ENCODE data around the gene RUNX1.

The RUNX1 gene

GRCh38 chr21:34939673-34940331, 109.3 kb downstream of the RUNX1 start:
- no peak for DNase-seq

DNA sequence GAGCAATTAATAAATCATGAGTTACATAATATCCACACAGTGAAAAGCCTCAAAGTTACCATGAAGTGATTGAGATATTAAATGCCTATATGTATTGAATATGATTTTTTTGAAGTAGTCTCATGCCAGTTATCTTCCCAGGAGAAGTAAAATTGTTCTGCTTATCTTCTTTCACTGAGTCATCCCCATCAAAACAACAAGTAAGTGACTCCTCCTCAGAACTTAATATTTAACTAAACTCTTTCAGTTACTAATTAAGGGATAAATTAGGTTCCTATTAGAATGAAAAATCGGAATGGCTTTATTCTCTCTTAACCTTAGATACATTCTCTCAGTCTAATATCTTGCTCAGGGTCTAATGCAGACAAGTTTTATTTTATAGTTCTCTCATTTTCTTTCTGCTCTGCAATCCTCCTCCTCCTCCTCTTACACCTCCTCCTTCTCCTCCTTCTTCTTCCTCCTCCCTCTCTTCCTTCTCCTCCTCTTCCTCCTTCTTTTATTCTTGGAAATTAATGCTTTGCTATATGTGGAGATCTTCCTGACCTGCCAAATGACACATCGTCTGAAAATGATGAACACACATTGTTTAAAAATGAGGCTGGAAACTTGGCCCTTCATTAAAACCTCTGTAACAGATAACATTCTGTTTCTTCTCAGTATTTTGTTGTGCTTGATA, 110.9 kb downstream of the RUNX1 start:
- DNase-seq = no peak

DNA sequence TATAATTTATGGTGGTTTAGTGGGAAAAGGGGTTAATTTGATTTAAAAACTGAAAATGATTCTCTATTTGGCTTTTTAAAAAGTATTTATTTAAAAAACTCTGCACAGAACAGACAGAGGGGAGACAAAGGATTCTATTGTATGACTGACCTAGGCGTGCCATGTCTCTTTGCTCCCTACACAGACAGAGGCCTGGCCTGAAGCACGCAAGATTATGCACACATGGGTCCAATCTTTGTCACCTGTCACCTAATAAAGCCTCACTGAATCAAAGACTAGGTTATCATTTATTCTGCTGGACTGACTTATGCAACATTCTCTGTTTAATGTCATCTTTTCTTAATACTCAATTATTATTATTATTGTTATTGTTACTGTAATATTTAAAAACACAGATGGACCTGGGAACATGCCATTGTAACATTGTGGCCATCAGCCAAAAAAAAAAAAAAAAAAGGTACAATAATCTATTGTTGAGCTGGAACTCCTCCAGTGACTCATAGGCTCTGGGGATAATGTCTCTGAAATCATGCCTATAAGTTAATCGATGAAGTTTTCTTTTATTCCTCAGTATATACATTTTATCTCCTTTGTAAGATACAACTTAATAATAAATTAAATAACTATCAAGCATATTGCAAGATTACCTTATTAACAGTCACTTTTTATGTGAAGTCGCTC, 112.1 kb downstream of the RUNX1 start:
- DNase-seq = no peak

DNA sequence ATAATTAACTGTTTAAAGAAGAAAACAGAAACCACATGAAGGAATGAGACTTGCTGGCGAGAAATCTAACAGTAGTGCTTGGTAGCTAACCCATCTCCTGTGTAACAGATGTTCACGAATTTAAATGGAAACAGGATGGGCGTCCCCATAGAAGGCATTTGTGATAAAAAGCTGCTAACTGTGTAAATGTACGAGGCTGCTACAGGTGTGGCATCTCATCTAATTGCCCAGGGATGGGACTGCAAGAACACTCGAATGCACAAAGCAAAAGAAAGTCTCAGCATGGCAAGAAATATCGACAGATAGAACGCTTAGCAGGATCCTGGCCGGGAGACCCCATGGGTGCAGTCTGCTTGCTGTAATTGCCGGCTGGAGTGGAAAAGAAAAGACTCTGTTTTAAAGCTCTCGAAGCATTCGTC, 112.7 kb downstream of the RUNX1 start:
- no peak for DNase-seq

GRCh38 chr21:34935898-34936297, 113.2 kb downstream of the RUNX1 start:
- no peak for DNase-seq

DNA sequence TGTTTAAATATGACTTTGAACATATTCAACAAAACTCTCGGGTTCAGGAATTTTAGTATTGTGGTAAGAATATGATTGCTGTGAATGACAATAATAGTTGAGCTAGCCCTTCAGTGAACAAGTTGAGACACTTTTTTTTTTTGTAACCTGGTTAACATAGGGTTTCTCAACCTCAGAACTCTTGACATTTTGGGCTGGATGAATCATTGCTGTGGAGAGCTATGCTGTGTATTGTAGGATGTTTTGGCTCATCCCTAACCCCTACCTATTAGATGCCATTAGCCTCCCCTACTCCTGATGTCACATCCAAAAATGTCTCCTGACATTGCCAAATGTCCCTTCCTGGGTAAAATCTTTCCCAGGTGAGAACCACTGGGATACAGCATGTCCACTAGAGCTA, 113.7 kb downstream of the RUNX1 start:
- DNase-seq = no peak

DNA sequence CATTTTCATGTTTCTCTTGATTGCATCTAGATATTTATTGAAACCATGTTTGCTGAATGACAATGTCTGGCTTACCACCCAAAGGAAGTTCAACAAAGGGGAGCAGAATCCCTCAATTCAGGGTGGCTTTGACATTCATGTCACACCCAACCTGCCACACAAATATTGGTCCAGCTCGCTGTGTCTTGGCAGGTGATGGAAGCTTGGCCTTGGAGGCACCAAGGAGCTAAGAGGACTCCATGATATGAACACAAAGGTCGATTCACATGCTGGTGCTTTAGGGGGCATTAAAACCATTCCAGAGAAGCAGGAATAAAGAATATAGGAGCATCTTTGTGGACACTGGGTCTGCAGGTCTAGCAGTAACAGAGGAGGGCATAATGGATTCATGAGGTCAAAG, 114.8 kb downstream of the RUNX1 start:
- DNase-seq = no peak

GRCh38 chr21:34933609-34934335, 115.3 kb downstream of the RUNX1 start:
- no peak for DNase-seq

DNA sequence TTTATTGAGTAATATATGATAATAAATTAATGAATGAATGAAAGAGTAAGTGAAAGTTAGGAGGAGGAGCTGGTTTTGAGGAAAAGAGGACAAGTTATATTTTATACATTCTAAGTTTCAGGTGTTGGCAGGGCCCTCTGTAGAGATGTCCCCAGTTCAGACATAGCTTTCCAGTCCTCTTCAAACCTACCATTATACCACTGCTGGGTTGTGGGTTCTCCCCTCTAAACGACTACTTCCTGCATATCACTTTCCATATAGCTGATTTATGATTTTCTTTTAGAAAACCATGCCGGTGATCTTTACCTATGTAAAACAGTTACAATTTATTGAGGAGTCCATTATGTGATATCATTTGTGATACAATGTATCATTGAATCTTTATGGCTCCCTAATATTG, 116.9 kb downstream of the RUNX1 start:
- no peak for DNase-seq

DNA sequence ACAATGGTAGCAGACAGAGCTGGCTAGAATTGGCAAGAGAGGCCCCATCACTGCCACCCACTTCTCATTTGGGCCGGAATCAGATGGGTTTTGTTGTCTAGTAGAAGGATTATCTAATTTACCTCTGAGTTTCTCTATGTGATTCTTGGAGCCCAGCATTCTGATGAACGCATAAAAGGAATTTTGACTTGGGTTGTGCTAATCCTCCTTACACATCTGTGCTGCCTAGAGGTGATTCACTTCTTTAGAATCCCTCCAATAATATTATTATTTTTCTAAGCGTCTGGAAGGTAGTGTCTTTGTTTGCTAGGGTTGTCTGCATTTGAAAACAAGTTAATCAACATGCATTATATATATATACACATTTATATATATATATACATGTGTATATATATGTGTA, 118.1 kb downstream of the RUNX1 start:
- no peak for DNase-seq

- DNase-seq = no peak
Measured at GRCh38 chr21:34928637-34929036, 120.5 kb downstream of the RUNX1 start.

DNA sequence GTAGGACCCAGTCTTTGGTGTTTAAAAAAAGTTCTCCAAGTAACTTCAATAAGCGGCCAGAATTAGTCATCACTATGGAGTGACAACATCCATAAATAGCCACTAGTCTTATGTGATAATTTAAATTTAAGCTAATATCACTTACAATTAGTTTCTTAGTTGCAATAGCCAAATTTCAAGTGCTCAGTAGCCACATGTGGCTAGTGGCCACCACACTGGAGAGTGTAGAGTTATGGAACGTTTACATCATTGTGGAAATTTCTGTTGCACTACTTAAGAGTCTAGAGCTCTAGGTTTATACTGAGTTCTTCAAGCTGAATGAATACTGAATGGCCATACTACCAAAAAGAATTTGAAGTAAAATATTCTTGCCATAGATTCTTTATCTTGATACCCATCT, 121.1 kb downstream of the RUNX1 start:
- no peak for DNase-seq

- DNase-seq = no peak
Measured at GRCh38 chr21:34926803-34927467, 122.2 kb downstream of the RUNX1 start.

DNA sequence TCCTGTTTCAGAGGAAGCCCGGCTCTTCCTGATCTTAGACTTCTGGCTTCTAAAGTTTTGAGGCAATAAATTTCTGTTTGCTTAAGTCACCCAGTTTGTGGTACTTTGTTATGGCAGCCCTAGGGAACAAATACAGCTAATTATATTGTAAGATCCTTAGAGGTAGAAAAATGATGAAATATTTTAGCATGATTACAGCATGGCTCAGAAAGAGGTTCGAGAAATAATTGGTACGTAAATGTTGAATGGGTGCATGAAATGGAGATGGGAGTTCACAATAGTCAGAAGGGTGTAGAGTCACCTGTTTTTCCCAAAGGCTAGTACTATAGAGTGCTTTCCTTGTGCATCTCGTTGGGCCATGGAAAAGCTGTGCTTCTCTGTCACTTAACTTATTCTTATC, 123.5 kb downstream of the RUNX1 start:
- no peak for DNase-seq

DNA sequence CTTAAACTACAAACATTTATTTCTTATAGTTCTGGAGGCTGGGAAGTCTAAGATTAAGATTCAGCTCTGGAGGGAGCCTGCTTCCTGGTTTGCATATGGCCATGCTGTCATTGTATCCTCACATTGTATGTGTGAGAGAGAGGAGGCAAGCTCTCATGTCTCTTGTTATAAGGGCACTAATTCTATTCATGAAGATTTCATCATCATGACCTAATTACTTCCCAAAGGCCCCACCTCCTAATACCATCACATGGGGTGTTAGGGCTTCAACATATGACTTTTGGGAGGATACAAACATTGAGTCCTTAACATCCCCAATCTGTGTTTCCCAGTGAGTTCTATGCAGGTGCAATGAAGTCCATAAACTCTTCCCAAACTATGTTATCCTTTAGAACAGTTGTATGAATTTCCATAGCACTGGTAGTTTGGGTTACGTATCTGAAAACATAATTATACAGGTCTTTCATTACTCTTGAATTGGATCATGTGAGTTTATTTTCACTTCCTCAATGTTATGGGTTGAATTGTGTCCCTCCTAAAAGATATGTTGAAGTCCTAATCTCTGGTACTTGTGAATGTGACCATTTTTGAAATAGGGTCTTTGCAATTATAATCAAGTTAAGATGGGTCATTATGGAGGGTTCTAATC, 124.2 kb downstream of the RUNX1 start:
- no peak for DNase-seq

GRCh38 chr21:34924194-34924593, 124.9 kb downstream of the RUNX1 start:
- no peak for DNase-seq

DNA sequence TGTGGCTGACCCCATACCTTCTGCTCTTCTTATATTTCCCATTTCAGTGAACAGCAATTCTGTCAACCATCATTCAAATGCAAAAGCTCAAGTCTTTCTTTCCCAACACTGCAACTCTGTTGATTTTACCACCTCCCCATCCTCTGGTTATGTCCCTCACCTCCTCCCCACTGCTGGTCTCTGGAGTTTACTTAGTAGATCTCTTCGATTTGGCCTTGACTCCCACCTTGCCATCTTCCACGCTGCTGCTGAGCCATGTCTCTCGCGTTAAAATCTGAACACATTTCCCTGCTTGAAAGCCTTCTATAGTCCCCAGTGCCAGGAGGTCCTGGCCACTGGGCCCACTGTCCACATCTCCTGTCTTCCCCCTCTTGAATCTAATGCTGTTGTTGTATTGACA, 125.5 kb downstream of the RUNX1 start:
- no peak for DNase-seq

DNA sequence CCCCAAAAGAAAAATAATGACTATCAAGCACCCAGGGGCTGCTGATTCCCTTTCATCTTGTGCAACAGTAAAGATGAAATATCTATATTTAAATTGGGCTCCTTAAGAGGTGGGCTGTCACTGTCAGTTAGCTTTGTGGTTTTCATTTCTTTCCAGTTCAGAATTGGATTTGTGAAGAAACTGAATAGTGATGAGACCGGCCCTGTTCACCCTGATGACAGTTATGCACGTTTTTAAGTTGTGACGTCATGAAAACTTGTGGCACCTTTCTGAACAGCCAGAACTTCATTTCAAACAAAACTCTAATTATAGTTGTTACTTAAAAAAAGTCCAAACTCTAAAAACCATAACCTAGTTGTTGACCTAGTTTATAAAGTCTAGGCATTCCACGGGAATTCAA, 125.9 kb downstream of the RUNX1 start:
- DNase-seq = no peak

DNA sequence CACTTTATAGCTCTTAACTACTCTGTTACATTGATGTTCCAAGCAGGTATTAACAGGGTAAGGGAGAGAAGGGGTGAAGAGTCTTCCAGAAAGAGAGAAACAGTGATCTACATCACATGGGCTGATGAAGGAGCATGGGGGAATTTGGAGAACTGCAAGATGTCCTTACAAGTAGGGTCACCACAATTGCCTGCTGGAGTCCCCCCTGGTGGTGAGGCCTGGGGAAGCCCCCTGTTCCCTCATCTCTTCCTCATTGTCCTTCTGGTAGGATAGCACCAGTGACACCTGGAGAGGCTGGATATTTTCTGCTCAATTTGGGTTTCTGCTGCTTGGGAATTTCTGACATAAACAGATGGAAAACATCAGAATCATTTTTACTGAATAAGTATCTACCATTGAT, 126.6 kb downstream of the RUNX1 start:
- no peak for DNase-seq

- no peak for DNase-seq
Measured at GRCh38 chr21:34921151-34921550, 128.0 kb downstream of the RUNX1 start.

DNA sequence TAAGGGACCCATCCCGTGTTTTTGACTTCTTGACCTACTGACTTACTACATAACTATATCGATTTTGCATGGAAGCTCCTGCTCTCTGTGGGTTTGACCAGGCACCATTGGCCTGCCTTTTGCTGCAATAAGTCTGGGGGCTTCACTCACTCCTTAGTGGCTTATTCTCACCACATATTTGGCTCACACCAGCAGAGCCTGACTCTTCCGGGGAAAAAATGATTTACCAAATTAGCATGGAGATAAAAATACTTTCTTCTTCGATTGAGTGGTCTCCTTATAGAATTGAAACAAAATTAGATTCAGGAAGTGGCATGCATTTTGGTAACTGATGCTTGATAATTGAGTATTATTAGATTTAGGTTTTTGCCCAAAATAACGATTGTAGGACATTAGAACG, 129.7 kb downstream of the RUNX1 start:
- no peak for DNase-seq

DNA sequence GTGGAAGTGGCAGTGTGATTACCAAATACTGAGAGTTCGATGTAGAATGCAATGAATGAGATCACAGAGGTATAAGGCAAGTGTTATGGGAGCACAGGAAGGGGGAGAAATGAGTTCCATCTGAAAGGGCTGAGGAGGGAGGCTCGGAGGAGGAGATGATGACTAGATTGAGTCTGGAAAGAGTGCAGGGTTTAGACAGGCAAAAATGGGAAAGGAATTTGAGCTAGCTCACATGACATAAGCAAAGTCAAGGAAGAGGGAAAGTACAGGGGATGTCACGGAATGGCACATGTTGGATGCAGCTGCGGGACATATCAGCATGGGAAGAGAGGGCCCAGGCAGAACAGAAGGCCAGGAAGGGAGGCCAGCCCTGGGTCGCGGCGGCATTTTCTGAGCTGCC, 132.7 kb downstream of the RUNX1 start:
- no peak for DNase-seq
